Measurements from ENCODE around the gene ANAPC2. TPM values are rescaled to one million over a fixed set of nuclear protein-coding genes. Genes with fewer than 3 reads are reported as not detected.

The ANAPC2 gene
- total RNA-seq, 4 donors from 2014 or later = 6.7 to 65.6 (median 24.9) TPM

- Histone ChIP-seq H3K4me3 (no peak overlapping the region), H3K9me3 (no peaks in the 10 kb centered on the region), H3K4me1 (peaks cover 5 to 14% of the 10 kb centered on the region in 2 donors), H3K27me3 (no peaks in the 10 kb centered on the region), H3K36me3 (no peaks in the 10 kb centered on the region), H3K27ac (no peak overlapping the region)
- TF ChIP-seq CTCF (IDR thresholded peaks at IDR 0.05) (no peak), POLR2A (IDR thresholded peaks at IDR 0.05) (no peak)
- DNase-seq = no peak
- intact Hi-C loops (cut with DNase I; ENCODE audit: low total_unique reads) = no loop called here
Observed at GRCh38 chr9:137193771-137194170, 5.4 kb upstream of the ANAPC2 start.

DNA sequence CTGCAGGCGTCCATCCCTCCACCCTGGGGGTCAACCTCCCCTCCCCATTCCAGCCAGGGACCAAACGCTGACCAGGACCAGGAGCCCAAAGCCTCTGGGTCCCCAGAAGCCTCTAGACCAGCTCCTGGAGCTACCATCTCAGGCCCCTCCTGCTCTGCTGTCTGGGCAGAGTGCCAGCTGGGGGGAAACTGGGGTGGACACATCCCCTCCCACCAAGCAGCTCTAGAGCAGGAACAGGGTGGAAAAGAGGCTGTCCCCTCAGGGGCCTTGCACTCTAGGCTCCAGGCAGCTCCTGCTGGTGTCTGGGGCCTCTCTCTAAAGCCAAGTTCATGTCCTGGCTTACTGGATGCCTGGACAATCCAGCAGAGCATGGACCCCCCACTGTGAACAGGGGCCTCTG, 4.5 kb upstream of the ANAPC2 start:
- intact Hi-C loops (cut with DNase I; ENCODE audit: low total_unique reads) = no loop called here
- no peak overlapping the region for H3K4me3 ChIP-seq
- no peak overlapping the region for H3K27ac ChIP-seq
- TF ChIP-seq POLR2A (IDR thresholded peaks at IDR 0.05) (no peak), CTCF (IDR thresholded peaks at IDR 0.05) (no peak)
- no peaks in the 10 kb centered on the region for H3K36me3 ChIP-seq
- H3K4me1 ChIP-seq = peaks cover 5 to 9% of the 10 kb centered on the region in 2 donors
- H3K27me3 ChIP-seq = no peaks in the 10 kb centered on the region
- no peaks in the 10 kb centered on the region for H3K9me3 ChIP-seq
- no peak for DNase-seq

GRCh38 chr9:137192448-137192780, 4.1 kb upstream of the ANAPC2 start:
- intact Hi-C loops (cut with DNase I; ENCODE audit: low total_unique reads) = no loop called here
- TF ChIP-seq POLR2A (IDR thresholded peaks at IDR 0.05) (no peak), CTCF (IDR thresholded peaks at IDR 0.05) (no peak)
- no peaks in the 10 kb centered on the region for H3K9me3 ChIP-seq
- H3K4me3 ChIP-seq = no peak overlapping the region
- no peak for DNase-seq
- H3K27me3 ChIP-seq = no peaks in the 10 kb centered on the region
- peaks cover 5 to 10% of the 10 kb centered on the region in 2 donors for H3K4me1 ChIP-seq
- no peaks in the 10 kb centered on the region for H3K36me3 ChIP-seq
- H3K27ac ChIP-seq = no peak overlapping the region

GRCh38 chr9:137191691-137192447, 3.5 kb upstream of the ANAPC2 start:
- H3K4me3 ChIP-seq = no peak overlapping the region
- no peaks in the 10 kb centered on the region for H3K9me3 ChIP-seq
- peaks cover 7 to 16% of the 10 kb centered on the region in 2 donors for H3K4me1 ChIP-seq
- no peaks in the 10 kb centered on the region for H3K27me3 ChIP-seq
- no peak for TF ChIP-seq CTCF (IDR thresholded peaks at IDR 0.05)
- no peak for TF ChIP-seq POLR2A (IDR thresholded peaks at IDR 0.05)
- no peaks in the 10 kb centered on the region for H3K36me3 ChIP-seq
- DNase-seq = no peak
- intact Hi-C loops (cut with DNase I; ENCODE audit: low total_unique reads) = no loop called here
- H3K27ac ChIP-seq = no peak overlapping the region

GRCh38 chr9:137191245-137191644, 2.9 kb upstream of the ANAPC2 start:
- Histone ChIP-seq H3K4me1 (peaks cover 14 to 21% of the 10 kb centered on the region in 2 donors), H3K27ac (no peak overlapping the region), H3K36me3 (no peaks in the 10 kb centered on the region), H3K9me3 (no peaks in the 10 kb centered on the region), H3K4me3 (no peak overlapping the region), H3K27me3 (no peaks in the 10 kb centered on the region)
- no peak for DNase-seq
- intact Hi-C loops (cut with DNase I; ENCODE audit: low total_unique reads) = no loop called here
- TF ChIP-seq POLR2A (IDR thresholded peaks at IDR 0.05) (no peak), CTCF (IDR thresholded peaks at IDR 0.05) (no peak)
